ENCODE data around the gene MYOCD.

MYOCD gene

GRCh38 chr17:12680993-12681392 is 15.3 kb downstream of the MYOCD start:
- no peak for TF ChIP-seq CTCF (conservative IDR thresholded peaks at IDR 0.05)

DNA sequence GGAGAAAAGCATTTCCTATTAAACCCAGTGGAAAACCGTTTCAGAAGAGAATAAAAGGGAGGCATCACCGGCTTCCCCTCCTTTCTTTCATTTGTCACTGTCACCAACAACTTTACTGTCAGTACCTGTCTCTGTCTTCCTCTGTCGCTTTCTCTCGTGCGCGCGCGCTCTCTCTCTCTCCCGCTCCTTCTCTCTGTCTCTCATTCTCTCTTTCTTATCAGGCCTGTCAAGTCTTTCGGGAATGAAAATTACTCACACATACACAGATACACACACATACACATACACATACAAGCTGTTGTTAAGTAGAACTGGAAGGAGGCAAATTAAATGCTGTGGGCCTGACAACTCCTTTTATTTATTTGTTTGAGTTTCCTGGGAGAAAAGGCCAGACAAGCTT is 17.6 kb downstream of the MYOCD start:
- TF ChIP-seq CTCF (conservative IDR thresholded peaks at IDR 0.05), result no peak
- no peak overlapping the region for H3K27ac ChIP-seq

More at GRCh38 chr17:12680993-12681392, 15.3 kb downstream of the MYOCD start:
- no peak overlapping the region for H3K27ac ChIP-seq

DNA sequence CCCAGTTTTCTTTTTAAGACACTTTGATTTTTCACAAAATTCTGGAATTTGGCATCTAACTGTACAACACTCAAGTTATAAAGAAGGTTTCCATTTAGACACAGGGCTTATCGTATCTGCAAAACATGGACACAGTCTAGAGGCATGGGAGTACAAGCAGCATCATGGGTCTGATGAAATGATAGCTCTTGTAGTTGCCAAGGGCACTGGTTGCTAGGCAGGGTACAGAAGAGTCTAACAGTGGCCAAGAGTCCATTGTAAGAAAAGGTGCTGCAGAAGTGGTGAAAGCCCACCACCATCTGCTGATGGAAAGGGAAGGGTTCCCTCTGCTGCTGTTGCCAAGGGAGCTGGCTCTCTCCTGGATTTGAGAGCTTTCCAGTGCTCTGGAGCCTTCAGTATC is 20.8 kb downstream of the MYOCD start:
- no peak for TF ChIP-seq CTCF (conservative IDR thresholded peaks at IDR 0.05)
- no peak overlapping the region for H3K27ac ChIP-seq

DNA sequence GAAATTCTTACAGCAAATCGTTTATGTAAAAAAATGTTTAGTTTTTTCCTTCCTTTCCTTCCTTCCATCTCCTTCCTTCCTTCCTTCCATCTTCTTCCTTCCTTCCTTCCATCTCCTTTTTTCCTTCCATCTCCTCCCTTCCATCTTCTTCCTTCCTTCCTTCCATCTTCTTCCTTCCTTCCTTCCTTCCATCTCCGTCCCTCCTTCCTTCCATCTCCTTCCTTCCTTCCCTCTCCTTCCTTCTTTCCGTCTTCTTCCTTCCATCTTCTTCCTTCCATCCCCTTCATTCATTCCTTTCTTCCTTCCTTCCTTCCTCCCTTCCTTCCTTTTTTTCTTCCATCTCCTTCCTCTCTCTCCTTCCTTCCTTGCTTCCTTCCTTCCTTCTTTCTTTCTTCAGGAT is 22.7 kb downstream of the MYOCD start:
- no peak overlapping the region for H3K27ac ChIP-seq
- TF ChIP-seq CTCF (conservative IDR thresholded peaks at IDR 0.05), result no peak

DNA sequence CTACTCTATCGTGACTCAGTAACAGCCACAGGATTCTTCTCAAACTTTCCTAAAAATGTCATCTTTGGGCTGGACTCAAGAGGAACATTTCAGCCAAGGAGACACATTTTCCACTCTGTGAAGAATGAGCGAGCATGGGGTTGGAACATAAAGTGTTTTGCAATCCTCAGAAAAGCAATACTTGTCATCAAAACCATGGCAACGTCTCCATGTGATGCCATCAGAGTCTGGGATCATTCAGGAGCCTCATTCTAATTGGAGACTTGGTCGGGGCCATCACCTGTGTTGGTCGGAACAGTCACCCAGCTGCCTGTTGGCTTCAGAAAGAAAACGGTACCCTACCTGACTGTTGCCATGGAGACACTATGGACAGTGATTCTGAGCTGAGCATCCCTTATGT is 25.5 kb downstream of the MYOCD start:
- TF ChIP-seq CTCF (conservative IDR thresholded peaks at IDR 0.05), result no peak
- no peak overlapping the region for H3K27ac ChIP-seq

- H3K27ac ChIP-seq, result no peak overlapping the region
- TF ChIP-seq CTCF (conservative IDR thresholded peaks at IDR 0.05), result no peak
These were observed 27.9 kb downstream of the MYOCD start for GRCh38 chr17:12693640-12694039.

DNA sequence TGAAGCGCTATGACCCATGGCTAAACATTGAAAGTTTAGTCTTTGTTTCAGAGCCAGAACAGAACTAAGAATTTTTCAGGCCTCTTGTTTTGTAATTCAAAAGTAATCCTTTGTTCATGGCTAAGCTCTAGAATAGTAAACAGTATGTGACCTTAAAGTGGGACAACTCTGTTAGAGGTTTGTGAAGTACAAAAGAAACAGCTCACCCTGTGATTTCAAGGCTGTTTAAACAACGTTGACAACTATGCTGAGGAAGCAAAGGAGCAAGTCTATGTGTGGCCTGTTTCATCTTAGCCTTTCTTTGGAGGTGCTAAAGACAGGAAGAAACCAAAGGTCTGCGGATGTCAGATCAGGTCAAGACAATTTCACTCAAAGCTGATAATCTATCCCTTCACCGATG is 40.4 kb downstream of the MYOCD start:
- H3K27ac ChIP-seq, result no peak overlapping the region
- TF ChIP-seq CTCF (conservative IDR thresholded peaks at IDR 0.05), result no peak

- no peak overlapping the region for H3K27ac ChIP-seq
- no peak for TF ChIP-seq CTCF (conservative IDR thresholded peaks at IDR 0.05)
These were observed 43.4 kb downstream of the MYOCD start for GRCh38 chr17:12709063-12709462.

All from VCaP (cell line).